H9 (cell line): ENCODE results near the gene GALNT9. TPM values are rescaled to one million over a fixed set of nuclear protein-coding genes. Genes with fewer than 3 reads are reported as not detected.

Experiments
- DNase-seq: peaks from one replicate; pipeline ENCODE4 v3.0.0-alpha.2; 2017
- H2AFZ ChIP-seq: one replicate; pipeline ENCODE4 v1.6.1; 2013; ENCODE audit warnings: mild to moderate bottlenecking, low read length, control low read depth, moderate library complexity
- H2AK5ac ChIP-seq: 2 replicates; pipeline ENCODE4 v1.6.1; 2013; ENCODE audit warnings: low read length, control low read depth, mixed read lengths; ENCODE audit not compliant: insufficient read length
- H2BK120ac ChIP-seq: one replicate; pipeline ENCODE4 v1.6.1; 2013; ENCODE audit warnings: low read depth, mild to moderate bottlenecking, low read length, control low read depth, inconsistent platforms; ENCODE audit not compliant: poor library complexity, severe bottlenecking
- H2BK12ac ChIP-seq: 2 replicates; pipeline ENCODE4 v1.6.1; 2013; ENCODE audit warnings: low read length, control low read depth, mixed read lengths, low read depth; ENCODE audit not compliant: insufficient read length
- H2BK15ac ChIP-seq: 2 replicates; pipeline ENCODE4 v1.6.1; 2013; ENCODE audit warnings: low read depth, low read length, control low read depth
- H2BK20ac ChIP-seq: one replicate; pipeline ENCODE4 v1.6.1; 2013; ENCODE audit warnings: low read depth, mild to moderate bottlenecking, low read length, control low read depth, inconsistent platforms; ENCODE audit not compliant: poor library complexity, severe bottlenecking
- H2BK5ac ChIP-seq: 2 replicates; pipeline ENCODE4 v1.6.1; 2013; ENCODE audit warnings: low read length, control low read depth, mixed read lengths; ENCODE audit not compliant: insufficient read length
- H3K14ac ChIP-seq: 2 replicates; pipeline ENCODE4 v1.6.1; 2013; ENCODE audit warnings: low read length, control low read depth; ENCODE audit not compliant: insufficient read depth
- H3K18ac ChIP-seq: 2 replicates; pipeline ENCODE4 v1.6.1; 2013; ENCODE audit warnings: low read depth, mild to moderate bottlenecking, mixed read lengths, low read length, control low read depth; ENCODE audit not compliant: insufficient read length
- H3K23ac ChIP-seq: 2 replicates; pipeline ENCODE4 v1.6.1; 2013; ENCODE audit warnings: low read length, control low read depth, mixed read lengths, low read depth; ENCODE audit not compliant: insufficient read length
- H3K23me2 ChIP-seq: 2 replicates; pipeline ENCODE4 v1.6.1; 2013; ENCODE audit warnings: low read depth, mild to moderate bottlenecking, mixed read lengths, low read length, control low read depth; ENCODE audit not compliant: insufficient read length, poor library complexity, severe bottlenecking
- H3K27ac ChIP-seq: 2 replicates; pipeline ENCODE4 v1.5.1; 2013; ENCODE audit warnings: low read length, control low read depth, mixed read lengths, low read depth; ENCODE audit not compliant: insufficient read length
- H3K27me3 ChIP-seq: 2 replicates; pipeline ENCODE4 v1.6.1; 2013; ENCODE audit warnings: low read length, control low read depth, inconsistent platforms; ENCODE audit not compliant: insufficient read depth
- H3K4ac ChIP-seq: 2 replicates; pipeline ENCODE4 v1.6.1; 2013; ENCODE audit warnings: low read depth, mild to moderate bottlenecking, control low read depth, inconsistent platforms, low read length, moderate library complexity
- H3K4me1 ChIP-seq: 2 replicates; pipeline ENCODE4 v1.6.1; 2013; ENCODE audit warnings: low read length, control low read depth, inconsistent platforms; ENCODE audit not compliant: insufficient read depth
- H3K4me2 ChIP-seq: 2 replicates; pipeline ENCODE4 v1.6.1; 2013; ENCODE audit warnings: low read length, control low read depth, mixed read lengths; ENCODE audit not compliant: insufficient read length, insufficient read depth
- H3K56ac ChIP-seq: 2 replicates; pipeline ENCODE4 v1.6.1; 2013; ENCODE audit warnings: low read depth, mild to moderate bottlenecking, mixed read lengths, low read length, control low read depth; ENCODE audit not compliant: insufficient read length
- H3K79me1 ChIP-seq: 2 replicates; pipeline ENCODE4 v1.6.1; 2013; ENCODE audit warnings: low read depth, mild to moderate bottlenecking, moderate library complexity, low read length, control low read depth, inconsistent platforms; ENCODE audit not compliant: insufficient read depth, poor library complexity, severe bottlenecking
- H3K79me2 ChIP-seq: 2 replicates; pipeline ENCODE4 v1.6.1; 2013; ENCODE audit warnings: low read length, control low read depth, inconsistent platforms; ENCODE audit not compliant: insufficient read depth
- H3K9ac ChIP-seq: 2 replicates; pipeline ENCODE4 v1.6.1; 2013; ENCODE audit warnings: low read length, control low read depth, mixed read lengths; ENCODE audit not compliant: insufficient read length; ENCODE audit errors: extremely low read depth
- H3K9me3 ChIP-seq: one replicate; pipeline ENCODE4 v1.6.1; 2013; ENCODE audit warnings: low read depth, low read length, inconsistent platforms; ENCODE audit not compliant: control insufficient read depth
- H3T11ph ChIP-seq: one replicate; pipeline ENCODE4 v1.6.1; 2013; ENCODE audit warnings: mild to moderate bottlenecking, low read length, control low read depth, inconsistent platforms
- H4K20me1 ChIP-seq: one replicate; pipeline ENCODE4 v1.6.1; 2013; ENCODE audit not compliant: control insufficient read depth, insufficient read length, insufficient read depth
- H4K5ac ChIP-seq: 2 replicates; pipeline ENCODE4 v1.6.1; 2013; ENCODE audit warnings: low read depth, mild to moderate bottlenecking, mixed read lengths, low read length, control low read depth; ENCODE audit not compliant: insufficient read length
- H4K8ac ChIP-seq: replicated peaks from 2 replicates; pipeline ENCODE4 v1.6.1; 2013; ENCODE audit warnings: low read length, control low read depth, mixed read lengths, low read depth; ENCODE audit not compliant: insufficient read length
- H4K91ac ChIP-seq: 2 replicates; pipeline ENCODE4 v1.6.1; 2013; ENCODE audit warnings: low read depth, mild to moderate bottlenecking, moderate library complexity, mixed read lengths, low read length, control low read depth; ENCODE audit not compliant: insufficient read length
- H3K27ac Mint-ChIP-seq, 3 experiments: 2 replicates in 2 of 3; 3 replicates in 1 of 3; pipeline ENCODE4 v1.8.0; 2020 to 2021; ENCODE audit warnings: mixed read lengths in 3 of 3, mild to moderate bottlenecking in 1 of 3, moderate library complexity in 1 of 3
- H3K27me3 Mint-ChIP-seq: 2 replicates; pipeline ENCODE4 v1.8.0; 2021; ENCODE audit warnings: low read depth, mild to moderate bottlenecking, moderate library complexity, mixed read lengths
- H3K36me3 Mint-ChIP-seq, 3 experiments: 2 replicates in 2 of 3; 3 replicates in 1 of 3; pipeline ENCODE4 v1.8.0; 2020 to 2021; ENCODE audit warnings: low read depth in 3 of 3, mixed read lengths in 3 of 3; ENCODE audit not compliant: insufficient read depth in 1 of 3
- H3K4me1 Mint-ChIP-seq, 2 experiments: 2 replicates each; pipeline ENCODE4 v1.8.0; 2020; ENCODE audit warnings: mixed read lengths in 2 of 2
- H3K4me3 Mint-ChIP-seq, 2 experiments: 2 replicates in 1 of 2; 3 replicates in 1 of 2; pipeline ENCODE4 v1.8.0; 2020 to 2021; ENCODE audit warnings: mild to moderate bottlenecking in 2 of 2, mixed read lengths in 2 of 2, moderate library complexity in 1 of 2
- H3K9me3 Mint-ChIP-seq, 2 experiments: 2 replicates in 1 of 2; 3 replicates in 1 of 2; pipeline ENCODE4 v1.8.0; 2020; ENCODE audit warnings: mild to moderate bottlenecking in 2 of 2, mixed read lengths in 2 of 2, moderate library complexity in 1 of 2
- WGBS: extraction: QIAGEN DNeasy Blood & Tissue Kit; methylation state at CpG from one replicate; pipeline ENCODE4 v1.1.7; 2013; ENCODE audit warnings: missing lambda C conversion rate, low lambda C conversion rate, mixed read lengths; ENCODE audit not compliant: insufficient read length; ENCODE audit errors: extremely low coverage; 5-methylcytosine and 5-hydroxymethylcytosine counted together
- total RNA-seq: library from RNA; stranded (reverse); gene quantifications from 2 replicates; pipeline ENCODE4 v1.2.1, GENCODE V29; 2021
- TF ChIP-seq, protein P1 (sequence below): fragments of 200-600 bp; sonication (generic); conservative IDR thresholded peaks from 3 replicates; pipeline ENCODE4 v1.8.0; 2021; ENCODE audit warnings: antibody characterized with exemption, mild to moderate bottlenecking

Gene GALNT9
- total RNA-seq, 1 experiment from 2014 or later: 0.35 TPM

DNA sequence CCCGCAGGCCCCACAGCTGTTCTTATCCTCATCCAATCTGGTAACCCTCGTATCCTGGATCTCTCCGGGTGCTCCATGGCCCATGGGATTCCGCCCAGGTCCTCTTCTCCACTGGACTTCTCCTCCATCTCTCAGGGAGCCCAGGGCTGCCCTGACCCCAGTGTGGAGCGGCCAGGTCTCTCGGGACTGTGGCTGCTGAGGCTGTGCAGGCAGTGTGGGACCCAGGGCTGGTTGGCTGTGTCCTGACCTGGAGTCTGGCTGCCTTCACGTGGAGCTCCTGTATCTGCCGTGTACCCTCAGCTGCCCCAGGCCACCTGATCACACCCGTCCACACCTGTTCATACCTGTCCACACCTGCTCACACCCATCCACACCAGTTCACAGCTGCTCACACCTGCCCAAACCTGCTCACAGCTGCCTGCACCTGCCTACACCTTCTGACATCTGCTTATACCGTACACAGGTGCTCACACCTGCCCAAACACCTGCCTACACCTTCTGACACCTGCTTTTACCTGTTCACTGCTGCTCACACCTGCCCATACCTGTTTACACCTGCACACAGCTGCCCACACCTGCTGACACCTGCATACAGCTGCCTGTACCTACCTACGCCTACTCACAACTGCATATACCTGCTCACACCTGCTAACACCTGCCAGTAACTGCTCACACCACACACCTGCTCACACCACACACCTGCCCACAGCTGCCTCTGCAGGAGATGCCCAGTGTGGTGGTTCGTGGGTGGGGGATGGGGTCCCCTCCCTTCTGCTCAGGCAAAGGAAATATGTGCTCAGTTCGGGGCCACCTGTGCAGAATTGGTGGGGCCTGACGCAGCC lies 92.2 kb downstream of the GALNT9 start:
- no peak overlapping the region for H2BK120ac ChIP-seq
- H3K23ac ChIP-seq: no peak overlapping the region
- Mint-ChIP-seq H3K27me3 (peaks cover 47% of the 10 kb centered on the region), H3K4me3 (no peak overlapping the region; a peak in 1 of 5 replicates), H3K27ac (no peak overlapping the region), H3K4me1 (no peaks in the 10 kb centered on the region), H3K36me3 (no peaks in the 10 kb centered on the region; a peak in 2 of 7 replicates), H3K9me3 (peaks cover 0 to 20% of the 10 kb centered on the region in 2 experiments; a peak in 3 of 5 replicates)
- H2AK5ac ChIP-seq: no peak overlapping the region
- no peak for DNase-seq
- H3K9ac ChIP-seq: no peak overlapping the region
- H3K27me3 ChIP-seq: no peaks in the 10 kb centered on the region
- no peak overlapping the region for H3K18ac ChIP-seq
- H4K8ac ChIP-seq: no peak overlapping the region
- H3K4ac ChIP-seq: no peak overlapping the region
- H3K56ac ChIP-seq: no peak overlapping the region
- no peaks in the 10 kb centered on the region for H3K9me3 ChIP-seq
- H2BK5ac ChIP-seq: no peak overlapping the region
- H2BK15ac ChIP-seq: no peak overlapping the region
- no peak overlapping the region for H3T11ph ChIP-seq
- no peak overlapping the region for H2BK12ac ChIP-seq
- TF ChIP-seq, protein P1, sequence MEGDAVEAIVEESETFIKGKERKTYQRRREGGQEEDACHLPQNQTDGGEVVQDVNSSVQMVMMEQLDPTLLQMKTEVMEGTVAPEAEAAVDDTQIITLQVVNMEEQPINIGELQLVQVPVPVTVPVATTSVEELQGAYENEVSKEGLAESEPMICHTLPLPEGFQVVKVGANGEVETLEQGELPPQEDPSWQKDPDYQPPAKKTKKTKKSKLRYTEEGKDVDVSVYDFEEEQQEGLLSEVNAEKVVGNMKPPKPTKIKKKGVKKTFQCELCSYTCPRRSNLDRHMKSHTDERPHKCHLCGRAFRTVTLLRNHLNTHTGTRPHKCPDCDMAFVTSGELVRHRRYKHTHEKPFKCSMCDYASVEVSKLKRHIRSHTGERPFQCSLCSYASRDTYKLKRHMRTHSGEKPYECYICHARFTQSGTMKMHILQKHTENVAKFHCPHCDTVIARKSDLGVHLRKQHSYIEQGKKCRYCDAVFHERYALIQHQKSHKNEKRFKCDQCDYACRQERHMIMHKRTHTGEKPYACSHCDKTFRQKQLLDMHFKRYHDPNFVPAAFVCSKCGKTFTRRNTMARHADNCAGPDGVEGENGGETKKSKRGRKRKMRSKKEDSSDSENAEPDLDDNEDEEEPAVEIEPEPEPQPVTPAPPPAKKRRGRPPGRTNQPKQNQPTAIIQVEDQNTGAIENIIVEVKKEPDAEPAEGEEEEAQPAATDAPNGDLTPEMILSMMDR: no peak
- no peak overlapping the region for H2AFZ ChIP-seq
- H3K4me2 ChIP-seq: no peak overlapping the region
- H3K27ac ChIP-seq: no peak overlapping the region
- H4K91ac ChIP-seq: no peak overlapping the region
- no peak overlapping the region; the same call in 1 of the 2 replicates for H3K14ac ChIP-seq
- H3K23me2 ChIP-seq: no peaks in the 10 kb centered on the region
- no peak overlapping the region for H2BK20ac ChIP-seq
- H3K4me1 ChIP-seq: no peaks in the 10 kb centered on the region
- H4K20me1 ChIP-seq: no peaks in the 10 kb centered on the region
- H4K5ac ChIP-seq: no peak overlapping the region
- no peaks in the 10 kb centered on the region for H3K79me2 ChIP-seq
- H3K79me1 ChIP-seq: no peaks in the 10 kb centered on the region
- no CpG with 5 or more reads among the region's 14 CpGs for WGBS
